GM19397 (cell line): Measurements from ENCODE around the gene APLNR.

ENCODE experiments used
- ATAC-seq: cut with Tn5 transposase; IDR thresholded peaks from one replicate; pipeline ENCODE4 v1.9.1; 2021; ENCODE audit warnings: mild to moderate bottlenecking, moderate library complexity; ENCODE audit not compliant: unreplicated experiment

Gene APLNR

GRCh38 chr11:57251491-57252104 is 14.5 kb upstream of the APLNR start:
- ATAC-seq = no peak

- ATAC-seq = no peak
Observed at GRCh38 chr11:57251037-57251436, 14.0 kb upstream of the APLNR start.

- ATAC-seq = peak; percentile 70
Observed at GRCh38 chr11:57249384-57250319, 12.6 kb upstream of the APLNR start.

- ATAC-seq = peak; percentile 71
Observed at GRCh38 chr11:57248780-57249383, 11.8 kb upstream of the APLNR start.

GRCh38 chr11:57244911-57245310 is 7.9 kb upstream of the APLNR start:
- no peak for ATAC-seq

- ATAC-seq = no peak
Observed at GRCh38 chr11:57241353-57241972, 4.4 kb upstream of the APLNR start.

- no peak for ATAC-seq
Observed at GRCh38 chr11:57240757-57241156, 3.7 kb upstream of the APLNR start.

GRCh38 chr11:57240007-57240406 is 3.0 kb upstream of the APLNR start:
- ATAC-seq = no peak

- no peak for ATAC-seq
Observed at GRCh38 chr11:57239348-57239747, 2.3 kb upstream of the APLNR start.

- ATAC-seq = no peak
Observed at GRCh38 chr11:57235761-57236703, 1.0 kb downstream of the APLNR start.

GRCh38 chr11:57233702-57234101 is 3.3 kb downstream of the APLNR start:
- ATAC-seq = no peak

GRCh38 chr11:57231539-57232253 is 5.4 kb downstream of the APLNR start:
- no peak for ATAC-seq

GRCh38 chr11:57230791-57231538 is 6.1 kb downstream of the APLNR start:
- ATAC-seq = no peak

- ATAC-seq = no peak
Observed at GRCh38 chr11:57230316-57230715, 6.7 kb downstream of the APLNR start.

GRCh38 chr11:57228600-57228999 is 8.4 kb downstream of the APLNR start:
- ATAC-seq = no peak

GRCh38 chr11:57224537-57224936 is 12.5 kb downstream of the APLNR start:
- no peak for ATAC-seq

- no peak for ATAC-seq
Observed at GRCh38 chr11:57224128-57224527, 12.9 kb downstream of the APLNR start.

GRCh38 chr11:57223601-57224000 is 13.4 kb downstream of the APLNR start:
- no peak for ATAC-seq

- ATAC-seq = no peak
Observed at GRCh38 chr11:57222239-57222638, 14.8 kb downstream of the APLNR start.
